Measurements from ENCODE around the gene SLC25A31. TPM values are rescaled to one million over a fixed set of nuclear protein-coding genes. Genes with fewer than 3 reads are reported as not detected.
A peak's percentile ranks its signal among the peaks of the same experiment; 100 is the strongest.

SLC25A31 gene
- polyA plus RNA-seq, 1 donor (not counting 4 experiments of a cell fraction or from before 2014, with no cell fraction given) = not detected

GRCh38 chr4:127782275-127783025 is 52.2 kb downstream of the SLC25A31 start, which contains the start of gene HSPA4L:
Gene HSPA4L, plus strand, starts transcription at chr4:127782322. Its CDS starts 229 bp downstream, at chr4:127782551.
- Histone ChIP-seq H3K27ac (ENCODE audit: control insufficient read depth, insufficient read depth, low read length) (peak within 1 kb of the TSS; percentile 99), H3K4me1 (ENCODE audit: control insufficient read depth, extremely low read depth, insufficient read depth, low read length) (no peaks in the 10 kb centered on the region), H3K9me1 (ENCODE audit: control insufficient read depth, extremely low read depth, insufficient read depth, low read length) (no peaks in the 10 kb centered on the region), H3K4me2 (ENCODE audit: control insufficient read depth, extremely low read depth, insufficient read depth, low read depth, low read length) (peak within 1 kb of the TSS; percentile 95), H3K4me3 (ENCODE audit: control insufficient read depth in 2 of 3, extremely low read depth in 1 of 3, insufficient read depth in 2 of 3, low read depth in 1 of 3, low read length in 3 of 3) (peak within 1 kb of the TSS; percentile 55 to 98 (median 93)), H4K20me1 (ENCODE audit: control insufficient read depth, extremely low read depth, insufficient read depth, low read length) (no peaks in the 10 kb centered on the region), H3K9me3 (ENCODE audit: control insufficient read depth, low read depth, low read length) (no peaks in the 10 kb centered on the region), H3K9ac (ENCODE audit: control insufficient read depth, extremely low read depth, insufficient read depth, low read length) (peak within 1 kb of the TSS; percentile 99), H2AFZ (ENCODE audit: control insufficient read depth, low read length) (peak within 1 kb of the TSS; percentile 89), H3K79me2 (ENCODE audit: control insufficient read depth, insufficient read depth, low read length) (peaks cover 34% of the 10 kb centered on the region), H3K36me3 (ENCODE audit: control insufficient read depth in 2 of 2, extremely low read depth in 1 of 2, insufficient read depth in 2 of 2, low read length in 2 of 2) (no peaks in the 10 kb centered on the region), H3K27me3 (ENCODE audit: control insufficient read depth, extremely low read depth, insufficient read depth, low read length) (no peaks in the 10 kb centered on the region)
- dilution Hi-C loops (cut with MboI; ENCODE audit: extremely low pct_ligation_motif_present, low sequenced_read_pairs) = no loop called here
- TF ChIP-seq EZH2 (IDR thresholded peaks at IDR 0.05; ENCODE audit: low read length) = no peak
- TF ChIP-seq, protein P1, sequence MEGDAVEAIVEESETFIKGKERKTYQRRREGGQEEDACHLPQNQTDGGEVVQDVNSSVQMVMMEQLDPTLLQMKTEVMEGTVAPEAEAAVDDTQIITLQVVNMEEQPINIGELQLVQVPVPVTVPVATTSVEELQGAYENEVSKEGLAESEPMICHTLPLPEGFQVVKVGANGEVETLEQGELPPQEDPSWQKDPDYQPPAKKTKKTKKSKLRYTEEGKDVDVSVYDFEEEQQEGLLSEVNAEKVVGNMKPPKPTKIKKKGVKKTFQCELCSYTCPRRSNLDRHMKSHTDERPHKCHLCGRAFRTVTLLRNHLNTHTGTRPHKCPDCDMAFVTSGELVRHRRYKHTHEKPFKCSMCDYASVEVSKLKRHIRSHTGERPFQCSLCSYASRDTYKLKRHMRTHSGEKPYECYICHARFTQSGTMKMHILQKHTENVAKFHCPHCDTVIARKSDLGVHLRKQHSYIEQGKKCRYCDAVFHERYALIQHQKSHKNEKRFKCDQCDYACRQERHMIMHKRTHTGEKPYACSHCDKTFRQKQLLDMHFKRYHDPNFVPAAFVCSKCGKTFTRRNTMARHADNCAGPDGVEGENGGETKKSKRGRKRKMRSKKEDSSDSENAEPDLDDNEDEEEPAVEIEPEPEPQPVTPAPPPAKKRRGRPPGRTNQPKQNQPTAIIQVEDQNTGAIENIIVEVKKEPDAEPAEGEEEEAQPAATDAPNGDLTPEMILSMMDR (optimal IDR thresholded peaks at IDR 0.05 in 1 of 3, IDR thresholded peaks at IDR 0.05 in 1 of 3, conservative IDR thresholded peaks at IDR 0.05 in 1 of 3; ENCODE audit: extremely low read depth in 1 of 3, insufficient read depth in 2 of 3, low read length in 3 of 3) = peak in 2 of 3 experiments; percentile 19 to 51
- DNase-seq (ENCODE audit: low read depth, low spot score) = no peak
- FAIRE-seq = no peak

DNA sequence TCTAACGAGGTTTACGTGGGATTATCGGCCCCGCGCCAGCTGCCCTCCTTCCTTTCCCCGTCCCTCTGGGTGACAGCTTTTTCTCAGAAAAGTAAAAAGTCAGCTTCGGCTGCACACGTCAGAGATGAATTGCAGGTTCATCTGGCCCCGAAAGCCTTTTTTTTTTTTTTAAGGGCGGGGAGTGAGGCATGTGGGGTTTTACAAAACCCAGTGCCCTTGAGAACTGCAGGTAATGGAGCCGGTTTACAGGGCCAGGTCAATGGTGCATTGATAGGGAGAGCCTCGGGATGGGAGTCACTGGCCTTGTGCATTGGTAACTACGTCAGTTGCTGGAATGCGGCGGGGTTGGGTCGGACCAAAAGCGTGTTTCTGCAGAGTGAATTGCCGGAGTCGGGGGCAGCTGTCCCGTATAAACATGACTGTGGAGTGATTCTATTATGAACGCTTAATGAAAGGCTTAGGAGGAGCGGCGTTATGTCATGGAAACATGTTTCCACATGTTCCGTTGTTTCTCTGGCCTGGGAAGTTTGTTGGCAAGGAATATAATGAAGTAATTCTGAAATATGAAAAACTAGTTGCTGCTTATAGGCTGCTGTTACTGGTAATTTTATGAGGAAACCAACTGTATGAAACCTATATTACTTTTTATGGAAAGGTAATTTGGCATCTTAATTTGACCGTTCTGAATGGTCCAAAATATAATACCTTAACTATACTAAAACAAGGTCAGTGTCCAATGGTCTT is 53.0 kb downstream of the SLC25A31 start:
- H3K4me1 ChIP-seq (ENCODE audit: control insufficient read depth, extremely low read depth, insufficient read depth, low read length) = no peaks in the 10 kb centered on the region
- H3K4me2 ChIP-seq (ENCODE audit: control insufficient read depth, extremely low read depth, insufficient read depth, low read depth, low read length) = peak overlapping the region; percentile 95
- no peaks in the 10 kb centered on the region for H3K9me1 ChIP-seq (ENCODE audit: control insufficient read depth, extremely low read depth, insufficient read depth, low read length)
- H3K79me2 ChIP-seq (ENCODE audit: control insufficient read depth, insufficient read depth, low read length) = peaks cover 34% of the 10 kb centered on the region
- peak; percentile 90 for DNase-seq (ENCODE audit: low read depth, low spot score)
- TF ChIP-seq, protein P1 (optimal IDR thresholded peaks at IDR 0.05 in 1 of 3, IDR thresholded peaks at IDR 0.05 in 1 of 3, conservative IDR thresholded peaks at IDR 0.05 in 1 of 3; ENCODE audit: extremely low read depth in 1 of 3, insufficient read depth in 2 of 3, low read length in 3 of 3) = no peak
- no peak for TF ChIP-seq EZH2 (IDR thresholded peaks at IDR 0.05; ENCODE audit: low read length)
- H3K27ac ChIP-seq (ENCODE audit: control insufficient read depth, insufficient read depth, low read length) = peak overlapping the region; percentile 99
- H4K20me1 ChIP-seq (ENCODE audit: control insufficient read depth, extremely low read depth, insufficient read depth, low read length) = no peaks in the 10 kb centered on the region
- H3K4me3 ChIP-seq (ENCODE audit: control insufficient read depth in 2 of 3, extremely low read depth in 1 of 3, insufficient read depth in 2 of 3, low read depth in 1 of 3, low read length in 3 of 3) = peak overlapping the region; percentile 55 to 98 (median 93)
- no peaks in the 10 kb centered on the region for H3K36me3 ChIP-seq (ENCODE audit: control insufficient read depth in 2 of 2, extremely low read depth in 1 of 2, insufficient read depth in 2 of 2, low read length in 2 of 2)
- H3K9ac ChIP-seq (ENCODE audit: control insufficient read depth, extremely low read depth, insufficient read depth, low read length) = peak overlapping the region; percentile 99
- dilution Hi-C loops (cut with MboI; ENCODE audit: extremely low pct_ligation_motif_present, low sequenced_read_pairs) = no loop called here
- peak overlapping the region; percentile 89 for H2AFZ ChIP-seq (ENCODE audit: control insufficient read depth, low read length)
- no peaks in the 10 kb centered on the region for H3K27me3 ChIP-seq (ENCODE audit: control insufficient read depth, extremely low read depth, insufficient read depth, low read length)
- peak; percentile 93 for FAIRE-seq
- no peaks in the 10 kb centered on the region for H3K9me3 ChIP-seq (ENCODE audit: control insufficient read depth, low read depth, low read length)

Data from keratinocyte (primary cell).